ENCODE results near the gene TMA7B. TPM values are rescaled to one million over a fixed set of nuclear protein-coding genes. Genes with fewer than 3 reads are reported as not detected.

The TMA7B gene
- total RNA-seq, 2 experiments from 2014 or later, result 5.7 to 6.5 TPM

GRCh38 chr22:39942439-39943230 lies 17.6 kb upstream of the TMA7B start:
- H3K27me3 Mint-ChIP-seq, result no peaks in the 10 kb centered on the region
- POLR2A ChIA-PET, result interaction anchor here (0.8 to 2.8 kb wide), 16 partner anchors 9 to 423 kb away, joined by 3 to 13 read pairs (median 5); partner anchors contain the start of genes ATF4 and GRAP2
- CTCF ChIA-PET, result interaction anchor here (0.7 to 2.9 kb wide), 13 partner anchors 9 to 414 kb away, joined by 3 to 15 read pairs (median 4); partner anchors contain the start of gene GRAP2
- H3K27me3 ChIP-seq (ENCODE audit: control insufficient read depth in 1 of 2, insufficient read depth in 2 of 2, low read length in 2 of 2), result no peaks in the 10 kb centered on the region
- H3K4me1 Mint-ChIP-seq (ENCODE audit: low read depth), result peaks cover 95% of the 10 kb centered on the region
- peak in 3 of 14 experiments; percentile 49 to 57 (median 51) for DNase-seq
- ATAC-seq (ENCODE audit: poor library complexity), result no peak
- peaks cover 95% of the 10 kb centered on the region for H3K4me1 ChIP-seq (ENCODE audit: insufficient read depth, low read length)
- H3K36me3 Mint-ChIP-seq (ENCODE audit: low read depth), result peaks cover 54% of the 10 kb centered on the region
- H3K4me3 Mint-ChIP-seq, result peak overlapping the region; percentile 38
- no peak overlapping the region for H3K4me3 ChIP-seq (ENCODE audit: low read length)
- H3K9me3 Mint-ChIP-seq, result no peaks in the 10 kb centered on the region
- no peak for TF ChIP-seq CTCF (IDR thresholded peaks at IDR 0.05)
- no peaks in the 10 kb centered on the region for H3K9me3 ChIP-seq (ENCODE audit: control insufficient read depth in 1 of 2, insufficient read depth in 1 of 2, low read length in 2 of 2)
- intact Hi-C loops (cut with DNase I, micrococcal nuclease), result loop anchor here (5.0 kb wide), 7 partner anchors 50 to 410 kb away; partner anchors contain the start of genes ADSL (in 1 of the 2), FAM83F (in 1 of the 2) and RPS19BP1 (in 1 of the 2)
- H3K27ac Mint-ChIP-seq, result no peak overlapping the region
- peaks cover 44% of the 10 kb centered on the region for H3K36me3 ChIP-seq (ENCODE audit: insufficient read depth, low read length)
- peak overlapping the region; percentile 68 for H3K27ac ChIP-seq (ENCODE audit: low read depth in 1 of 2, low read length in 2 of 2)

- DNase-seq (peak in 7 of 14 experiments; percentile 29 to 69 (median 36)), ATAC-seq (ENCODE audit: poor library complexity) (no peak)
- Histone ChIP-seq H3K27me3 (ENCODE audit: control insufficient read depth in 1 of 2, insufficient read depth in 2 of 2, low read length in 2 of 2) (no peaks in the 10 kb centered on the region), H3K9me3 (ENCODE audit: control insufficient read depth in 1 of 2, insufficient read depth in 1 of 2, low read length in 2 of 2) (no peaks in the 10 kb centered on the region), H3K27ac (ENCODE audit: low read depth in 1 of 2, low read length in 2 of 2) (peak overlapping the region; percentile 68), H3K4me1 (ENCODE audit: insufficient read depth, low read length) (peaks cover 94% of the 10 kb centered on the region), H3K36me3 (ENCODE audit: insufficient read depth, low read length) (peaks cover 51% of the 10 kb centered on the region), H3K4me3 (ENCODE audit: low read length) (no peak overlapping the region)
- Mint-ChIP-seq H3K4me1 (ENCODE audit: low read depth) (peaks cover 95% of the 10 kb centered on the region), H3K36me3 (ENCODE audit: low read depth) (peaks cover 54% of the 10 kb centered on the region), H3K4me3 (peak overlapping the region; percentile 38), H3K27me3 (no peaks in the 10 kb centered on the region), H3K27ac (no peak overlapping the region), H3K9me3 (no peaks in the 10 kb centered on the region)
- intact Hi-C loops (cut with DNase I, micrococcal nuclease), result loop anchor here (5.0 kb wide), 7 partner anchors 49 to 411 kb away; partner anchors contain the start of genes ADSL (in 1 of the 2), FAM83F (in 1 of the 2) and RPS19BP1 (in 1 of the 2)
- TF ChIP-seq CTCF (IDR thresholded peaks at IDR 0.05), result no peak
- ChIA-PET CTCF (interaction anchor here (0.7 to 2.9 kb wide), 9 partner anchors 9 to 271 kb away, joined by 3 to 15 read pairs (median 5); no protein-coding TSS in a partner anchor), POLR2A (interaction anchor here (0.7 to 2.8 kb wide), 17 partner anchors 8 to 423 kb away, joined by 3 to 13 read pairs (median 4); partner anchors contain the start of genes ATF4, GRAP2 and TMA7B)
Measured at GRCh38 chr22:39943337-39943736, 16.9 kb upstream of the TMA7B start.

Measured in CD4-positive, alpha-beta T cell (primary cell).